GM12864 (cell line): ENCODE data around the gene IL1A.

Experiments
- DNase-seq: peaks from one replicate; pipeline ENCODE4 v3.0.0-alpha.2; 2011; ENCODE audit warnings: low read depth
- H3K4me3 ChIP-seq: 2 replicates; pipeline ENCODE4 v1.5.1; 2011; ENCODE audit warnings: mild to moderate bottlenecking, low read depth, low read length, control low read depth
- TF ChIP-seq, protein P1 (sequence below): IDR thresholded peaks from 2 replicates; pipeline ENCODE4 v1.5.1; 2011; ENCODE audit warnings: low read depth, mild to moderate bottlenecking, moderate library complexity, low read length, control low read depth, inconsistent platforms; ENCODE audit errors: missing control alignments

Gene IL1A

DNA sequence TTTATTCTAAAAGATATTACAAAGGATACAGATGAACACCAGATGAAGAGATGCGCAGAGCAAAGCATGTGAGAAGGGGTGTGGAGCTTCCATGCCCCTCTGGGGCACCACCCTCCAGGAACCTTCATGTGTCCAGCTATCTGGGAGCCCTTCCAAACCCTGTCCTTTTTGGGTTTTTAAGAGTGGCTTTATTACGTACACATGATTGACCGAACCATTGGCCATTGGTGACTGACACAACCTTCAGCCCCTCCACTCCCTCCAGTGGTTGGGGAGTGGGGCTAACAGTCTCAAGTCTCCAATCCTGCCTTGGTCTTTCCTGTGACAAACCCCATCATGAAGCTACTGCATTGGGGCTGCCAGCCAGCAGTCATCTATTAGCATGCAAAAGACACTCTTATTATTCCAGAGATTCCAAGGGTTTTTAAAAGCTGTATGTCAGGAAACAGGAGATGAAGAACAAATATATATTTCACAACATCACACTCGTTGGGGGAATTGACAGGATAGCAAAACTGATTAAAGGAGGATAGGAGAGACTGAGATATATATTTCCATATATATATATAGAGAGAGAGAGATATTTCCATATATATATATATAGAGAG is 32.9 kb upstream of the IL1A start:
- TF ChIP-seq, protein P1, sequence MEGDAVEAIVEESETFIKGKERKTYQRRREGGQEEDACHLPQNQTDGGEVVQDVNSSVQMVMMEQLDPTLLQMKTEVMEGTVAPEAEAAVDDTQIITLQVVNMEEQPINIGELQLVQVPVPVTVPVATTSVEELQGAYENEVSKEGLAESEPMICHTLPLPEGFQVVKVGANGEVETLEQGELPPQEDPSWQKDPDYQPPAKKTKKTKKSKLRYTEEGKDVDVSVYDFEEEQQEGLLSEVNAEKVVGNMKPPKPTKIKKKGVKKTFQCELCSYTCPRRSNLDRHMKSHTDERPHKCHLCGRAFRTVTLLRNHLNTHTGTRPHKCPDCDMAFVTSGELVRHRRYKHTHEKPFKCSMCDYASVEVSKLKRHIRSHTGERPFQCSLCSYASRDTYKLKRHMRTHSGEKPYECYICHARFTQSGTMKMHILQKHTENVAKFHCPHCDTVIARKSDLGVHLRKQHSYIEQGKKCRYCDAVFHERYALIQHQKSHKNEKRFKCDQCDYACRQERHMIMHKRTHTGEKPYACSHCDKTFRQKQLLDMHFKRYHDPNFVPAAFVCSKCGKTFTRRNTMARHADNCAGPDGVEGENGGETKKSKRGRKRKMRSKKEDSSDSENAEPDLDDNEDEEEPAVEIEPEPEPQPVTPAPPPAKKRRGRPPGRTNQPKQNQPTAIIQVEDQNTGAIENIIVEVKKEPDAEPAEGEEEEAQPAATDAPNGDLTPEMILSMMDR, result no peak
- no peak for DNase-seq

DNA sequence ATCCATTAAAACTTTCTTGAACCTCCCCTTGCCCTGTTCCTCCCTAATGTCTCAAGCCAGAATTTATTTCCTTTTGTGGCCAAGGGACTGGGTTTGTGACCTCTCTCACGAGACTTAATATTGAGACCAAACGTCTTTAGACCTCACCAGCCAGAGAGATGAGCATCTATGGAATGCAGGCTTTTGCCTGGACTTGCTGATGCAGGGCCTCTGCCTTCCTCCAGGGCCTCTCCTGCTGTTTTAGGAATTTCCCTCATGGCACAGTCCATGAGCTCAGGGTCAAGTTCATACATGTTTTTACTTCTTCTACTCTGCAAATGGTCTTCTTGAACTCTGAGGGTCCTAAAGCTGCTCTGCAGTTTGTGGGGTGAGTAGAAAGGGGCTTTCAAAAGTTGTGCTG is 30.0 kb upstream of the IL1A start:
- DNase-seq, result no peak
- TF ChIP-seq, protein P1, result no peak
- no peak overlapping the region for H3K4me3 ChIP-seq

More for the DNA sequence above, 32.9 kb upstream of the IL1A start:
- no peak overlapping the region for H3K4me3 ChIP-seq

DNA sequence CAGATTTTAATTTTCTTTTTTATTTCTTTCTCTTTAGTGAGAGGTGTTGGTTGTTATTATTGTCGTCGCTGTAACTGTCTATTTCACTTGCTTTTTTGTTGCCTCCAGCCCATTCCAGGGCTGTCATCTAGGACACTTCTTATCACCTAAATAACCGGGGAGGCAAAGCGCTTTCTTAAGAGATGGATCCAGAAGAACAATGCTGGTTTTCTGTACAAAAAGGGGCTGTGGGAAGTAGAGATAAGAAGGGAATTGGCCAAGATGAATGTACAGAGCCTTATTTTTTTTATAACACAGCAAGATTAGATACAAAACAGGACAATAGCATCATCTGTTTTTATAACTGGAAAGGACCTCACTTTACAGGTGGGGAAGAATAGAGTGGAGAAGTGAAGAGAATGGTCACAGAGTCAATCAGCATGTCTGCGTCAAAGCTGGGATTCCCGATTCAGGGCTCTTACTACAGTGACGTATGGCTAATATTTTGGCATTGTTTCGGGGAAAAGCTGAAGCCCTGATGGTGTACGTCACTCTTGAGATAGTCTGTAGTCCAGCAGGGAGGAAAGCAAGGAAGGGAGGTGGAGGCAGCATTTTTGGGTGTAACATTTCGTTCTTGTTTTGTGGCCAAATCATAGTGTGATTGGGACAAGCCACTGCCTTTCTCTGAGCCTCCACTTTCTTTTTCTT is 29.1 kb upstream of the IL1A start:
- TF ChIP-seq, protein P1, result no peak
- no peak for DNase-seq
- H3K4me3 ChIP-seq, result no peak overlapping the region

DNA sequence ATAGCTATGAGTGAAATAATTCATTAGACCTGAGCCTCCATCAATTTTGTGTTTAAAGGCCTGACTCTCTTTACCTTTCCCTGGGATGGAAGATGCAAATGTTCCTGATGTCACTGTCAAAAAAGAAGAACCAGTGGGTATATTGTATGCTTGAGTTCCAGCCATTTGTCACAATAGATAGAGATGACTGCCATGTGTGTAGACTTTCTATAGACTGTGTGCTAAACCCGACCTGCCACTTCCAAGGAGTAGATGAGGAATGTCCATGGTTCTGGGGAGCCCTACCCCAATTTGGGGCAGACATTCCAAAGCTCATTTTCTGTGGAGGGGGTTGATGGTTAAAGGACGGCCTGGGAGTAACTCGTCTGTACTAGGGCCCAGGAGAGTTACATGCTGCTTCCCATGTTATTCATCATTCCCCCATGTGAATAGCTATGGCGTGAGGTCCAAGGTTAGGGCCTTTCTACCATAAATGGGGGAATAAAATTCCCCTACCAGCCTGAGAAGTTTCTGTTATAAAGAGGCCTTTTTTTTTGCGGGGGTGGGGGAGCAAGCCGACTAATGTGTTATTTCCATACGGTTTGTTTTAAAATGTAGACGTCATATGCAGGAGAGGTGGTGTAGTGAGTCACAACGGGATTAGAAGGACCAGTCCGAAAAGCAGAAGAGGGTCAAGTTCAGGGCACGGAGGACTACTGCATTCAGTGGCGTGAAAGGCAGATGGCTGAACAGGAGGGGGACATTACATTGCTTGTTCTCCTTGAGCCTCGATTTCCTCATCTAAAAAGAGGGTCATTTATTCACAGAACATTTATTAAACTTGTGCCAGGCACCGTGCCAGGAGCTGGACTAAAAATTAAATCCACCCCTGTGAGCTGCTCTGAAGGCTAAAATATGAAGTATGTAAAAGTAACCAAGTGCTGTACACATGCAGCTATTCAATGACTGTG is 28.3 kb upstream of the IL1A start:
- H3K4me3 ChIP-seq, result no peak overlapping the region
- DNase-seq, result peak; percentile 62
- TF ChIP-seq, protein P1, result no peak

DNA sequence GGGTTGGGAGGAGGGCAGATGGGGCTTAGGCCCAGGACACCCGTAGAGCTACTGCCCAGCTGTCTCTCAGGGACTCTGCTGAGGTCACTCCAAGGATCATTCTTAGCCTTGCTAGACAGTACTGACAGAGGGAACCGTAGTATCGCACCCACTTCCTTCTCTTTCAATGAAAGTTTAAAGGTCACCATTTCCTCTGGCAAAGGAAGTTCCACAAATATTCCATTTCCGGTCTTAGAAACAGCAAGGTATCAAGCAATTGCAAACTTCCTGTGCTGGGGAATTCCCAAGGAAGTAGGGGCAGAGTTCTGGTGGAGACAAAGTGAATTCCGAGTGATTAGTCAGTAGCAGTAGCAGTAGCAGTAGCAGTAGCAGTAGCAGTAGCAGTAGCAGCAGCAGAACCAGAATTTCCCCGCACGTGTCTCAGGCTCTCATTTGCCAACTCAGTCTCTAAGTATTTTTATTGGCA is 27.6 kb upstream of the IL1A start:
- H3K4me3 ChIP-seq, result no peak overlapping the region
- TF ChIP-seq, protein P1, result no peak
- DNase-seq, result peak; percentile 59

DNA sequence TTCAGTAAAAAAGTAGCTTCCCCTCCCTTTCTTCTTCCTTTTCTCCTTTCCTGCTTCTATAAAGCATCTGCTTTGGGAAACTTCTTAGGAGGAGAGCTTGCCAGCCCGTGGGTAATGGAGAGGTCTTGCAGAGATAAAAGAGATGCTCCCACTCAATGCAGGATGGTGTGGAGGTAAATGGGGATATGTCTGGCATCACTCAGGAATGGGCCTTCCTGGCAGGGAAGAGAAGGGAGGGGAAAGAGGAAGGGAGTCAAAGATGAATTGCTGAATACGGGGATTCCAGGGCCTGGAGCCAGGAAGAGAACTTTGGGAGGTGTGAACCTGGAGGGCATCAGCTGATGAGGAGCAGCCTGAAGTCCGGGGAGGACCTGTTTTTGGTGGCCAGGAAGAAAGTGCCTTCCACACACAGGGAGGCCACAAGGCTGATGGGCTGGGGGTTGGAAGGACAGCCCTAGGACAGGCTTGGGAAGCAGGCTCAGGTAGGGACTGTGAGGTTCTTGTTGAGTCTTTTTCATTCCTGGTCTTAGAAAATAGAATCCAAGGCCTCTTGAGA is 27.1 kb upstream of the IL1A start:
- H3K4me3 ChIP-seq, result no peak overlapping the region
- TF ChIP-seq, protein P1, result no peak

More for the DNA sequence above, 27.1 kb upstream of the IL1A start:
- no peak for DNase-seq
